DOHH2 (cell line): ENCODE results near the gene WDFY3.

ENCODE experiments used
- H3F3A ChIP-seq: fragments of 200-600 bp; sonication (generic), shearing (Covaris generic); 2 replicates; pipeline ENCODE4 v1.6.0; 2016; ENCODE audit warnings: antibody characterized with exemption, mild to moderate bottlenecking; ENCODE audit not compliant: control insufficient read depth, insufficient read depth
- H3K27ac ChIP-seq: fragments of 200-600 bp; sonication (generic); 2 replicates; pipeline ENCODE4 v1.5.1; 2014; ENCODE audit warnings: low read depth, mild to moderate bottlenecking, low read length, moderate library complexity
- H3K27me3 ChIP-seq: fragments of 200-600 bp; sonication (generic); 2 replicates; pipeline ENCODE4 v1.6.1; 2014; ENCODE audit warnings: mild to moderate bottlenecking, low read length, mixed read lengths; ENCODE audit not compliant: control insufficient read depth
- H3K36me3 ChIP-seq: fragments of 200-600 bp; sonication (generic); 2 replicates; pipeline ENCODE4 v1.6.1; 2014; ENCODE audit warnings: mild to moderate bottlenecking, low read length, moderate library complexity, mixed read lengths; ENCODE audit not compliant: control insufficient read depth
- H3K4me1 ChIP-seq: fragments of 200-600 bp; sonication (generic); 2 replicates; pipeline ENCODE4 v1.6.1; 2014; ENCODE audit warnings: mild to moderate bottlenecking, low read length, mixed read lengths; ENCODE audit not compliant: control insufficient read depth
- H3K4me2 ChIP-seq: fragments of 200-600 bp; sonication (generic); 2 replicates; pipeline ENCODE4 v1.6.0; 2014; ENCODE audit warnings: mild to moderate bottlenecking, low read length, moderate library complexity
- H3K4me3 ChIP-seq: fragments of 200-600 bp; sonication (generic); 2 replicates; pipeline ENCODE4 v1.5.1; 2014; ENCODE audit warnings: mild to moderate bottlenecking, low read length, mixed read lengths
- H3K79me2 ChIP-seq: fragments of 200-600 bp; sonication (generic); 2 replicates; pipeline ENCODE4 v1.6.1; 2014; ENCODE audit warnings: mild to moderate bottlenecking, low read length, mixed read lengths; ENCODE audit not compliant: control insufficient read depth
- H3K9me2 ChIP-seq: fragments of 200-600 bp; sonication (generic); replicated peaks from 2 replicates; pipeline ENCODE4 v1.6.1; 2014; ENCODE audit warnings: mild to moderate bottlenecking, low read length, mixed read lengths; ENCODE audit not compliant: control insufficient read depth
- H3K9me3 ChIP-seq: fragments of 200-600 bp; sonication (generic); 2 replicates; pipeline ENCODE4 v1.6.1; 2014; ENCODE audit warnings: antibody characterized with exemption, low read length, mixed read lengths; ENCODE audit not compliant: control insufficient read depth, insufficient read depth
- H4K20me1 ChIP-seq: fragments of 200-600 bp; sonication (generic); 2 replicates; pipeline ENCODE4 v1.6.0; 2014; ENCODE audit warnings: low read depth, mild to moderate bottlenecking, antibody characterized with exemption, low read length, moderate library complexity; ENCODE audit not compliant: control insufficient read depth, insufficient read depth
- EZH2phosphoT487 ChIP-seq: fragments of 200-600 bp; sonication (generic); IDR thresholded peaks from 2 replicates; pipeline ENCODE4 v1.6.1; 2017; ENCODE audit warnings: borderline replicate concordance, mild to moderate bottlenecking, antibody characterized with exemption, low read length, moderate library complexity, mixed read lengths
- TF ChIP-seq, protein P1 (sequence below): fragments of 200-600 bp; sonication (generic); IDR thresholded peaks from one replicate; pipeline ENCODE4 v1.5.1; 2014; ENCODE audit warnings: antibody characterized with exemption, mild to moderate bottlenecking, low read depth, low read length; ENCODE audit not compliant: poor library complexity, severe bottlenecking

WDFY3 gene

DNA sequence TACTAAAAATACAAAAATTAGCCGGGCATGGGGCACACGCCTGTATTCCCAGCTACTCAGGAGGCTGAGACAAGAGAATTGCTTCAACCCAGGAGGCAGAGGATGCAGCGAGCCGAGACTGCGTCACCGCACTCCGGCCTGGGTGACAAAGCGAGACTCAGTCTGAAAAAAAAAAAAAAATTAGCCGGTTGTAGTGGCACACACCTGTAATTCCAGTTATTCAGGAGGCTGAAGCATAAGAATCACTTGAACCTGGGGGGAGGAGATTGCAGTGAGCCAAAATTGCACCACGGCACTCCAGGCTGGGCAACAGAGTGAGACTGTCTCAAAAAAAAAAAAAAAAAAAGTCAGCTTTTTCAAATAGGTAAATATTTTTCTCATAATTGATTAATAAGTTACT, 71.9 kb downstream of the WDFY3 start:
- Histone ChIP-seq H3K4me3 (no peak overlapping the region), H3K4me1 (no peaks in the 10 kb centered on the region), H4K20me1 (no peaks in the 10 kb centered on the region), H3K79me2 (no peaks in the 10 kb centered on the region), H3K9me3 (no peaks in the 10 kb centered on the region), H3F3A (no peaks in the 10 kb centered on the region), H3K27ac (no peak overlapping the region), H3K27me3 (no peaks in the 10 kb centered on the region), H3K36me3 (no peaks in the 10 kb centered on the region), H3K9me2 (no peaks in the 10 kb centered on the region), H3K4me2 (no peak overlapping the region)
- TF ChIP-seq, protein P1, sequence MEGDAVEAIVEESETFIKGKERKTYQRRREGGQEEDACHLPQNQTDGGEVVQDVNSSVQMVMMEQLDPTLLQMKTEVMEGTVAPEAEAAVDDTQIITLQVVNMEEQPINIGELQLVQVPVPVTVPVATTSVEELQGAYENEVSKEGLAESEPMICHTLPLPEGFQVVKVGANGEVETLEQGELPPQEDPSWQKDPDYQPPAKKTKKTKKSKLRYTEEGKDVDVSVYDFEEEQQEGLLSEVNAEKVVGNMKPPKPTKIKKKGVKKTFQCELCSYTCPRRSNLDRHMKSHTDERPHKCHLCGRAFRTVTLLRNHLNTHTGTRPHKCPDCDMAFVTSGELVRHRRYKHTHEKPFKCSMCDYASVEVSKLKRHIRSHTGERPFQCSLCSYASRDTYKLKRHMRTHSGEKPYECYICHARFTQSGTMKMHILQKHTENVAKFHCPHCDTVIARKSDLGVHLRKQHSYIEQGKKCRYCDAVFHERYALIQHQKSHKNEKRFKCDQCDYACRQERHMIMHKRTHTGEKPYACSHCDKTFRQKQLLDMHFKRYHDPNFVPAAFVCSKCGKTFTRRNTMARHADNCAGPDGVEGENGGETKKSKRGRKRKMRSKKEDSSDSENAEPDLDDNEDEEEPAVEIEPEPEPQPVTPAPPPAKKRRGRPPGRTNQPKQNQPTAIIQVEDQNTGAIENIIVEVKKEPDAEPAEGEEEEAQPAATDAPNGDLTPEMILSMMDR = no peak
- no peak for TF ChIP-seq EZH2phosphoT487

DNA sequence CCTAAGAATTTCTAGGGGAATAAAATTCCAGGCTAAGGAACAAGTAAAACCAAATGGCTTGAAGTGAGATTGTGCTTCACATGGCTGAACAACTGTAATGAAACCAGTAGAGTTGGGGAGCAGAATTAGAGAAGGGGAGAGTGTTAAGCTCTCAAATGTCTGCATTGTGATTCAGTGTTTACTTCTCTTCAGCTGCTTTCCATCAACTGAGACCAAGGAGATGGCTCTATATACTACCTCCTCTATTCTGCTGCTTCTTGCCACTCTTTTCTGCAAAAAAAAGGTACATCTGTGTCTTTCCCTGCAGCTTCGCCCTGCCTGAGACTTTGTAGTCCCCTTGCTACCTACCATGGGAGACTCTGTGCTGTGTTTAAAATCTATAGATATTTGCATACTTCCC, 73.5 kb downstream of the WDFY3 start:
- no peaks in the 10 kb centered on the region for H3K27me3 ChIP-seq
- no peaks in the 10 kb centered on the region for H3K79me2 ChIP-seq
- TF ChIP-seq EZH2phosphoT487 = no peak
- TF ChIP-seq, protein P1 = no peak
- no peaks in the 10 kb centered on the region for H3K9me3 ChIP-seq
- no peaks in the 10 kb centered on the region for H3F3A ChIP-seq
- no peaks in the 10 kb centered on the region for H3K9me2 ChIP-seq
- H4K20me1 ChIP-seq = no peaks in the 10 kb centered on the region
- H3K36me3 ChIP-seq = no peaks in the 10 kb centered on the region
- no peak overlapping the region for H3K4me2 ChIP-seq
- no peaks in the 10 kb centered on the region for H3K4me1 ChIP-seq
- no peak overlapping the region for H3K4me3 ChIP-seq
- H3K27ac ChIP-seq = no peak overlapping the region

DNA sequence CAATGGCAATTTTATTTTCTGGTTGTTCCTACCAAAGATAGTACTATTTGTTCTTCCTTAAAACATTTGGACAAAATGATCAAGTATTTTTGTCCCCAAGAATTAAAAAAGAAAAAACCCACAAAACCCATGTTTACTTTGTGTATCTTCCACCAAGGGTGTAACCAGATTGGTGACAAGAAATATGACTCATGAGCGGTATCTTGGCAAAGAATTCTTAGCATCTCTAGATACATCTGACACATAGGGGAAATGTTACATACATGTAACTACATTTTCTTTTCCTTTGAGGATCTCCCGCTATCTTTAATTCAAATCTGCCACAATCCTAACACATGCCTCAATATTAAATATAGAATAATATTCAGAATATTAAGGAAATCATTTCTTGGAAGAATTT, 78.7 kb downstream of the WDFY3 start:
- Histone ChIP-seq H3F3A (no peaks in the 10 kb centered on the region), H3K27me3 (no peaks in the 10 kb centered on the region), H4K20me1 (no peaks in the 10 kb centered on the region), H3K4me2 (no peak overlapping the region), H3K4me3 (no peak overlapping the region), H3K9me2 (no peaks in the 10 kb centered on the region), H3K79me2 (no peaks in the 10 kb centered on the region), H3K36me3 (no peaks in the 10 kb centered on the region), H3K27ac (no peak overlapping the region), H3K4me1 (no peaks in the 10 kb centered on the region), H3K9me3 (no peaks in the 10 kb centered on the region)
- no peak for TF ChIP-seq EZH2phosphoT487
- TF ChIP-seq, protein P1 = no peak

DNA sequence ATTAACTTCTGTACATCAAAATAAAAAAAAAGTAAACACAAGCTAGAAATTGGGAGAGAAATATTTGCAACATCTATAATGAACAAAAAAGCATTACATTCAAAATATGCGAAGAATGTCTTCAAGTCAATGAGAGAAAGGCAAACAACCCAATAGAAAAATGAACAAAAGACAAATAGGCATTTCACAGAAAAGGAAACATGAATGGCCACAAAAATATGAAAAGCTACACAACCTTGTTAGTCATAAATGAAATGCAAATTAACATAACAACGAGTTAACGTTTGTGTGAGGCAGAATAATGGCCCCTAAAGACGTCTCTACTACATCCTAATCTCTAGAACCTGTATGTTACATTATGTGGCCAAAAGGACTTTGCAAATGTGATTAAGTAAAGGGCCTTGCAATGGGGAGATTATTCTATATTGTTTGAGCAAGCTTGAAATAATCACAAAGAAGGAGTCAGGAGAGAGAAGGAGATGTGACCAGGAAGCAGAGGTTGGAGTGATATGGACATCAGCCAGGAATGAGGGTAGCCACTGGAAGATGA, 86.8 kb downstream of the WDFY3 start:
- Histone ChIP-seq H3K79me2 (no peaks in the 10 kb centered on the region), H3K9me3 (no peaks in the 10 kb centered on the region), H3K4me3 (no peak overlapping the region), H3K27me3 (no peaks in the 10 kb centered on the region), H3K9me2 (no peaks in the 10 kb centered on the region), H3F3A (no peaks in the 10 kb centered on the region), H3K4me1 (no peaks in the 10 kb centered on the region), H3K36me3 (no peaks in the 10 kb centered on the region), H3K4me2 (no peak overlapping the region), H4K20me1 (no peaks in the 10 kb centered on the region), H3K27ac (no peak overlapping the region)
- no peak for TF ChIP-seq EZH2phosphoT487
- TF ChIP-seq, protein P1 = no peak
